SK-N-SH (cell line): Measurements from ENCODE around the gene CYP26B1. TPM values are rescaled to one million over a fixed set of nuclear protein-coding genes. Genes with fewer than 3 reads are reported as not detected.

Experiments used
- CTCF ChIA-PET: fragments of 300-600, 350-600 bp; formaldehyde crosslinking; extraction: SDS; loops from one replicate; lab custom pipeline; 2021; lab: Yijun Ruan, JAX
- POLR2A ChIA-PET: fragments of 350-600 bp; sonication (Branson Sonifier 250); formaldehyde crosslinking; extraction: SDS; loops from one replicate; lab custom pipeline; 2020; ENCODE audit warnings: antibody characterized with exemption, inconsistent platforms; lab: Yijun Ruan, JAX
- DNase-seq: peaks from one replicate; pipeline ENCODE4 v3.0.0; 2012
- H2AFZ ChIP-seq: fragments of 200-600 bp; sonication (generic); 2 replicates; pipeline ENCODE4 v1.8.1; 2016; ENCODE audit warnings: antibody characterized with exemption, mild to moderate bottlenecking, low read depth
- H3F3A ChIP-seq: fragments of 200-600 bp; sonication (generic); replicated peaks from 2 replicates; pipeline ENCODE3; 2016; ENCODE audit warnings: antibody characterized with exemption, mild to moderate bottlenecking; ENCODE audit not compliant: insufficient read depth
- H3K27ac ChIP-seq, 2 experiments: fragments of 200-500 bp in 1 of 2; fragments of 200-600 bp in 1 of 2; sonication (Bioruptor generic) in 1 of 2; sonication (generic), shearing (Covaris generic) in 1 of 2; 2 replicates each; pipeline versions ENCODE4 v1.5.1 to v1.6.1; 2014 to 2016; ENCODE audit warnings: low read depth in 2 of 2, inconsistent platforms in 1 of 2, low read length in 1 of 2, mild to moderate bottlenecking in 1 of 2, mixed read lengths in 1 of 2
- H3K27me3 ChIP-seq: fragments of 200-600 bp; sonication (generic), shearing (Covaris generic); 2 replicates; pipeline ENCODE4 v1.6.1; 2016; ENCODE audit warnings: mixed run types; ENCODE audit not compliant: insufficient read depth
- H3K36me3 ChIP-seq, 2 experiments: fragments of 200-500 bp in 1 of 2; fragments of 200-600 bp in 1 of 2; sonication (Bioruptor generic) in 1 of 2; sonication (generic) in 1 of 2; replicated peaks in 1 of 2; 2 replicates each; pipeline versions ENCODE3 to v1.5.1; 2014 to 2016; ENCODE audit warnings: low read length in 1 of 2, mild to moderate bottlenecking in 1 of 2; ENCODE audit not compliant: insufficient read depth in 2 of 2, control insufficient read depth in 1 of 2
- H3K4me1 ChIP-seq, 2 experiments: fragments of 200-500 bp in 1 of 2; fragments of 200-600 bp in 1 of 2; sonication (Bioruptor generic) in 1 of 2; sonication (generic), shearing (Covaris generic) in 1 of 2; 2 replicates each; pipeline versions ENCODE4 v1.5.1 to v1.6.1; 2014 to 2016; ENCODE audit warnings: low read depth in 1 of 2, low read length in 1 of 2, mixed run types in 1 of 2; ENCODE audit not compliant: insufficient read depth in 2 of 2, control insufficient read depth in 1 of 2
- H3K4me2 ChIP-seq: fragments of 200-600 bp; sonication (generic), shearing (Covaris generic); 2 replicates; pipeline ENCODE4 v1.6.1; 2017; ENCODE audit warnings: mixed run types
- H3K4me3 ChIP-seq, 2 experiments: fragments of 200-500 bp in 1 of 2; fragments of 200-600 bp in 1 of 2; sonication (Bioruptor generic) in 1 of 2; sonication (generic), shearing (Covaris generic) in 1 of 2; 2 replicates each; pipeline versions ENCODE4 v1.5.1 to v1.8.1; 2014 to 2016; ENCODE audit warnings: low read depth in 2 of 2, inconsistent platforms in 1 of 2, low read length in 1 of 2, mild to moderate bottlenecking in 1 of 2, mixed read lengths in 1 of 2, moderate library complexity in 1 of 2
- H3K79me2 ChIP-seq: fragments of 200-600 bp; sonication (generic); 2 replicates; pipeline ENCODE4 v1.8.1; 2017; ENCODE audit warnings: mild to moderate bottlenecking; ENCODE audit not compliant: insufficient read depth
- H3K9ac ChIP-seq: fragments of 200-600 bp; sonication (generic); 2 replicates; pipeline ENCODE4 v1.6.1; 2017; ENCODE audit warnings: mixed run types
- H3K9me2 ChIP-seq: fragments of 200-600 bp; sonication (generic); 2 replicates; pipeline ENCODE4 v1.6.1; 2017; ENCODE audit warnings: mixed run types
- H3K9me3 ChIP-seq: fragments of 200-600 bp; sonication (generic); 2 replicates; pipeline ENCODE4 v1.6.1; 2017; ENCODE audit warnings: mixed run types, mild to moderate bottlenecking, moderate library complexity
- H4K20me1 ChIP-seq: fragments of 200-600 bp; sonication (generic); 2 replicates; pipeline ENCODE4 v1.6.1; 2017; ENCODE audit warnings: mild to moderate bottlenecking, mixed run types; ENCODE audit not compliant: insufficient read depth
- CTCF ChIP-seq: fragments of 200-600 bp; sonication (generic); IDR thresholded peaks from 2 replicates; pipeline ENCODE4 v1.6.1; 2017; ENCODE audit warnings: antibody characterized with exemption, mild to moderate bottlenecking, moderate library complexity
- ELF1 ChIP-seq: IDR thresholded peaks from 2 replicates; pipeline ENCODE4 v1.4.0; 2012
- EZH2phosphoT487 ChIP-seq: fragments of 200-600 bp; sonication (generic); IDR thresholded peaks from 2 replicates; pipeline ENCODE4 v1.6.1; 2017; ENCODE audit warnings: low read depth, mixed run types, mild to moderate bottlenecking, antibody characterized with exemption, moderate library complexity, borderline replicate concordance
- FOSL2 ChIP-seq: IDR thresholded peaks from 2 replicates; pipeline ENCODE4 v1.4.0; 2012; ENCODE audit warnings: low read depth, mild to moderate bottlenecking, moderate library complexity, borderline replicate concordance
- FOXJ3 ChIP-seq: sonication (generic); formaldehyde crosslinking; IDR thresholded peaks from 2 replicates; pipeline ENCODE4 v1.5.1; 2020; ENCODE audit warnings: mild to moderate bottlenecking, missing genetic modification reagents
- FOXM1 ChIP-seq: IDR thresholded peaks from 2 replicates; pipeline ENCODE4 v1.4.0; 2012; ENCODE audit warnings: low read depth, mild to moderate bottlenecking
- IRF3 ChIP-seq: fragments of 150-350 bp; IDR thresholded peaks from 2 replicates; pipeline ENCODE4 v1.6.1; 2016; ENCODE audit warnings: mild to moderate bottlenecking, low read depth, low read length
- JUND ChIP-seq: IDR thresholded peaks from 2 replicates; pipeline ENCODE4 v1.4.0; 2012
- MEF2A ChIP-seq: IDR thresholded peaks from 2 replicates; pipeline ENCODE4 v1.4.0; 2012; ENCODE audit warnings: low read depth, borderline replicate concordance
- NRF1 ChIP-seq: IDR thresholded peaks from 2 replicates; pipeline ENCODE4 v1.6.1; 2012; ENCODE audit warnings: low read depth, mild to moderate bottlenecking, low read length
- RFX5 ChIP-seq: IDR thresholded peaks from 2 replicates; pipeline ENCODE4 v1.6.1; 2012; ENCODE audit warnings: mild to moderate bottlenecking, improper control_type of control experiment, low read length
- SIN3A ChIP-seq: IDR thresholded peaks from 2 replicates; pipeline ENCODE4 v1.6.1; 2012; ENCODE audit warnings: low read depth, mild to moderate bottlenecking, low read length, moderate library complexity, borderline replicate concordance
- SMC3 ChIP-seq: IDR thresholded peaks from 2 replicates; pipeline ENCODE4 v1.6.1; 2012; ENCODE audit warnings: low read depth, low read length, improper control_type of control experiment
- TAF1 ChIP-seq: IDR thresholded peaks from 2 replicates; pipeline ENCODE4 v1.6.1; 2012; ENCODE audit warnings: low read depth, mild to moderate bottlenecking, low read length, moderate library complexity, borderline replicate concordance
- TCF12 ChIP-seq: IDR thresholded peaks from 2 replicates; pipeline ENCODE4 v1.4.0; 2012
- TEAD4 ChIP-seq: IDR thresholded peaks from 2 replicates; pipeline ENCODE4 v1.4.0; 2012; ENCODE audit warnings: mild to moderate bottlenecking, borderline replicate concordance; ENCODE audit not compliant: insufficient read depth
- USF1 ChIP-seq: IDR thresholded peaks from 2 replicates; pipeline ENCODE4 v1.4.0; 2012; ENCODE audit warnings: low read depth, borderline replicate concordance
- USF2 ChIP-seq: fragments of 150-350 bp; IDR thresholded peaks from 2 replicates; pipeline ENCODE4 v1.6.1; 2017; ENCODE audit warnings: antibody characterized with exemption, low read length, low read depth, borderline replicate concordance
- ZBTB33 ChIP-seq: IDR thresholded peaks from 2 replicates; pipeline ENCODE4 v1.4.0; 2012; ENCODE audit warnings: low read depth, borderline replicate concordance
- WGBS: methylation state at CpG from one replicate; pipeline ENCODE4 v1.1.6; 2017; ENCODE audit warnings: low lambda C conversion rate; 5-methylcytosine and 5-hydroxymethylcytosine counted together
- polyA plus RNA-seq, 3 experiments: library from polyadenylated mRNA; depleted of rRNA; stranded (reverse); fragments of >200 nt; gene quantifications; 2 replicates each; pipeline ENCODE4 v1.2.3, GENCODE V29; 2012

Gene CYP26B1
- polyA plus RNA-seq, 1 of the 3 experiments (the other 2 are of a cell fraction) = 0.33 TPM

GRCh38 chr2:72097276-72097675 is 50.4 kb downstream of the CYP26B1 start:
- no peaks in the 10 kb centered on the region for H4K20me1 ChIP-seq
- no peaks in the 10 kb centered on the region for H3F3A ChIP-seq
- no peak overlapping the region for H3K27ac ChIP-seq
- ChIA-PET CTCF (no interaction called here), POLR2A (no interaction called here)
- H3K4me1 ChIP-seq = no peaks in the 10 kb centered on the region
- no peaks in the 10 kb centered on the region for H3K79me2 ChIP-seq
- H3K9me3 ChIP-seq = no peaks in the 10 kb centered on the region
- H3K27me3 ChIP-seq = peaks cover 11% of the 10 kb centered on the region; the same call in 1 of the 2 replicates
- no peaks in the 10 kb centered on the region for H3K36me3 ChIP-seq
- H3K4me2 ChIP-seq = no peak overlapping the region
- no peak for DNase-seq
- H3K9me2 ChIP-seq = no peaks in the 10 kb centered on the region
- TF ChIP-seq NRF1 = no peak
- no peak for TF ChIP-seq TEAD4
- TF ChIP-seq ZBTB33 = no peak
- no peak for TF ChIP-seq RFX5
- no peak for TF ChIP-seq TAF1
- no peak for TF ChIP-seq FOXJ3 (CRISPR knock-in tag)
- no peak for TF ChIP-seq EZH2phosphoT487
- TF ChIP-seq CTCF = no peak
- no peak for TF ChIP-seq USF2
- no peak for TF ChIP-seq SIN3A
- no peak for TF ChIP-seq FOSL2
- TF ChIP-seq IRF3 = no peak
- no peak for TF ChIP-seq FOXM1
- no peak for TF ChIP-seq MEF2A
- no peak for TF ChIP-seq JUND
- TF ChIP-seq USF1 = no peak
- no peak for TF ChIP-seq SMC3
- TF ChIP-seq ELF1 = no peak
- no peak for TF ChIP-seq TCF12
- H2AFZ ChIP-seq = no peak overlapping the region
- no peak overlapping the region for H3K4me3 ChIP-seq
- no peak overlapping the region for H3K9ac ChIP-seq
- WGBS = 49% methylated on average over 5 of the region's 8 CpGs
